MM.1S (cell line): Measurements from ENCODE around the gene ANO2.

ENCODE experiments used
- CTCF ChIP-seq: fragments of 300-600 bp; sonication (generic); IDR thresholded peaks from 2 replicates; pipeline ENCODE4 v1.5.1; 2016; ENCODE audit warnings: antibody characterized with exemption, low read length, mixed read lengths
- EZH2phosphoT487 ChIP-seq: fragments of 300-600 bp; sonication (generic); IDR thresholded peaks from 2 replicates; pipeline ENCODE4 v1.6.1; 2018; ENCODE audit warnings: antibody characterized with exemption, low read length

GRCh38 chr12:5973461-5974115 lies 28.5 kb upstream of the ANO2 start:
- TF ChIP-seq CTCF: no peak
- TF ChIP-seq EZH2phosphoT487: no peak
